ENCODE results near the gene ARHGEF18.

DNA sequence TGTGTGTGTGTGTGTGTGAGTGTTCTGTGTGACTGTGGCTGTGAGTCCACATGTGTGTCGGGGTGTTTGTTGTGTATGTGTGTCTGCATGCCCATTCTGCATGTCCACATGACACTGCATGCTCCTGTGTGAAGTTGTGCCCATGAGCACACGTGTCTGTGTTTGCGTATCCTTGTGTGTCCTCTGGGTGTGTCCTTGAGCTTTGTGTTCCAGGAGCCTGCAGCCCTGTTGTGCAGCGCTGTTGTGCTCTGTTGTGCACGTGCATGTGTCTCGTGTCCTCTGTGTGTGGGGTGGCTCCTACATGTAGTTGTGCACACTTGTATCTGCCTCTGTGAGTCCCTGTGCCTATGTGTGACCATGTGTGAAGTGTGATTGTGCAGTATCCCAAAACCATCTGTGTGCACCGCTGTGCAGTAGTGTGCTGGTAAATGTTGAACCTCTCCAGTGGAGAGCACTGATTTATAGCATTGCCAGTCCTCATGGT, 2.2 kb upstream of the ARHGEF18 start:
- no peak for TF ChIP-seq TCF12 (IDR thresholded peaks at IDR 0.05; ENCODE audit: low read depth)
- no peak for TF ChIP-seq EP300 (IDR thresholded peaks at IDR 0.05; ENCODE audit: borderline replicate concordance)

Measured in Ishikawa (cell line).